ENCODE measurements around the gene MET. TPM values are rescaled to one million over a fixed set of nuclear protein-coding genes. Genes with fewer than 3 reads are reported as not detected.
A peak's percentile ranks its signal among the peaks of the same experiment; 100 is the strongest.
"Not testable (repeated sequence)": the region's sequence is repeated elsewhere in the genome, so short reads cannot be mapped to it uniquely, and the experiment has no call there.

MET gene
- total RNA-seq, 1 donor from 2014 or later: 2.2 TPM

- peaks cover 3% of the 10 kb centered on the region for H3K27me3 Mint-ChIP-seq
- no peaks in the 10 kb centered on the region for H3K9me3 Mint-ChIP-seq
Measured at GRCh38 chr7:116647290-116647689, 24.7 kb upstream of the MET start.

GRCh38 chr7:116647861-116648260 is 24.1 kb upstream of the MET start:
- no peaks in the 10 kb centered on the region for H3K36me3 Mint-ChIP-seq (ENCODE audit: low read depth)
- H3K27me3 Mint-ChIP-seq: peaks cover 5% of the 10 kb centered on the region
- intact Hi-C loops (cut with micrococcal nuclease): no loop called here

More at GRCh38 chr7:116647290-116647689, 24.7 kb upstream of the MET start:
- H3K4me3 Mint-ChIP-seq: no peak overlapping the region
- no peak overlapping the region for H3K27ac Mint-ChIP-seq
- no peaks in the 10 kb centered on the region for H3K4me1 Mint-ChIP-seq
- intact Hi-C loops (cut with micrococcal nuclease): no loop called here
- H3K36me3 Mint-ChIP-seq (ENCODE audit: low read depth): no peaks in the 10 kb centered on the region
- DNase-seq: no peak

GRCh38 chr7:116650436-116650835 is 21.6 kb upstream of the MET start:
- Mint-ChIP-seq H3K4me3 (no peak overlapping the region), H3K27ac (no peak overlapping the region), H3K4me1 (no peaks in the 10 kb centered on the region), H3K36me3 (ENCODE audit: low read depth) (no peaks in the 10 kb centered on the region), H3K27me3 (peaks cover 5% of the 10 kb centered on the region), H3K9me3 (no peaks in the 10 kb centered on the region)
- DNase-seq: no peak
- intact Hi-C loops (cut with micrococcal nuclease): no loop called here

More at GRCh38 chr7:116647861-116648260, 24.1 kb upstream of the MET start:
- Mint-ChIP-seq H3K27ac (no peak overlapping the region), H3K4me3 (no peak overlapping the region), H3K9me3 (no peaks in the 10 kb centered on the region), H3K4me1 (no peaks in the 10 kb centered on the region)
- DNase-seq: no peak

- DNase-seq: no peak
- no peak overlapping the region for H3K4me3 Mint-ChIP-seq
- H3K4me1 Mint-ChIP-seq: no peaks in the 10 kb centered on the region
- H3K27ac Mint-ChIP-seq: no peak overlapping the region
- peaks cover 7% of the 10 kb centered on the region for H3K27me3 Mint-ChIP-seq
- intact Hi-C loops (cut with micrococcal nuclease): no loop called here
- no peaks in the 10 kb centered on the region for H3K36me3 Mint-ChIP-seq (ENCODE audit: low read depth)
- no peaks in the 10 kb centered on the region for H3K9me3 Mint-ChIP-seq
Measured at GRCh38 chr7:116652793-116653192, 19.2 kb upstream of the MET start.

GRCh38 chr7:116653204-116653603 is 18.8 kb upstream of the MET start:
- intact Hi-C loops (cut with micrococcal nuclease): no loop called here

GRCh38 chr7:116653646-116654045 is 18.4 kb upstream of the MET start:
- Mint-ChIP-seq H3K4me3 (no peak overlapping the region), H3K27ac (no peak overlapping the region), H3K36me3 (ENCODE audit: low read depth) (no peaks in the 10 kb centered on the region), H3K9me3 (no peaks in the 10 kb centered on the region), H3K4me1 (no peaks in the 10 kb centered on the region), H3K27me3 (peaks cover 9% of the 10 kb centered on the region)
- intact Hi-C loops (cut with micrococcal nuclease): no loop called here
- DNase-seq: no peak

More at GRCh38 chr7:116653204-116653603, 18.8 kb upstream of the MET start:
- Mint-ChIP-seq H3K9me3 (no peaks in the 10 kb centered on the region), H3K27me3 (peaks cover 7% of the 10 kb centered on the region), H3K4me3 (no peak overlapping the region), H3K36me3 (ENCODE audit: low read depth) (no peaks in the 10 kb centered on the region), H3K27ac (no peak overlapping the region), H3K4me1 (no peaks in the 10 kb centered on the region)
- no peak for DNase-seq

- H3K27me3 Mint-ChIP-seq: peaks cover 12% of the 10 kb centered on the region
- DNase-seq; H3K4me1 Mint-ChIP-seq; H3K27ac Mint-ChIP-seq; H3K36me3 Mint-ChIP-seq (ENCODE audit: low read depth); H3K4me3 Mint-ChIP-seq; H3K9me3 Mint-ChIP-seq; intact Hi-C loops (cut with micrococcal nuclease): not testable (repeated sequence)
Measured at GRCh38 chr7:116659248-116659647, 12.7 kb upstream of the MET start.

GRCh38 chr7:116661865-116662264 is 10.1 kb upstream of the MET start:
- no peaks in the 10 kb centered on the region for H3K9me3 Mint-ChIP-seq
- peaks cover 24% of the 10 kb centered on the region for H3K27me3 Mint-ChIP-seq
- H3K4me1 Mint-ChIP-seq: no peaks in the 10 kb centered on the region
- no peaks in the 10 kb centered on the region for H3K36me3 Mint-ChIP-seq (ENCODE audit: low read depth)
- H3K27ac Mint-ChIP-seq: no peak overlapping the region
- intact Hi-C loops (cut with micrococcal nuclease): no loop called here
- H3K4me3 Mint-ChIP-seq: no peak overlapping the region
- DNase-seq: no peak

GRCh38 chr7:116663744-116664143 is 8.3 kb upstream of the MET start:
- no peak overlapping the region for H3K27ac Mint-ChIP-seq
- no peaks in the 10 kb centered on the region for H3K9me3 Mint-ChIP-seq
- H3K36me3 Mint-ChIP-seq (ENCODE audit: low read depth): no peaks in the 10 kb centered on the region
- H3K4me3 Mint-ChIP-seq: no peak overlapping the region
- no peaks in the 10 kb centered on the region for H3K4me1 Mint-ChIP-seq
- DNase-seq: no peak
- intact Hi-C loops (cut with micrococcal nuclease): no loop called here
- H3K27me3 Mint-ChIP-seq: peaks cover 31% of the 10 kb centered on the region

- H3K27ac Mint-ChIP-seq: no peak overlapping the region
- H3K27me3 Mint-ChIP-seq: peaks cover 37% of the 10 kb centered on the region
- DNase-seq: no peak
- H3K4me1 Mint-ChIP-seq: no peaks in the 10 kb centered on the region
- H3K36me3 Mint-ChIP-seq (ENCODE audit: low read depth): no peaks in the 10 kb centered on the region
- H3K9me3 Mint-ChIP-seq: no peaks in the 10 kb centered on the region
- intact Hi-C loops (cut with micrococcal nuclease): no loop called here
- no peak overlapping the region for H3K4me3 Mint-ChIP-seq
Measured at GRCh38 chr7:116665332-116665996, 6.5 kb upstream of the MET start.

- H3K36me3 Mint-ChIP-seq (ENCODE audit: low read depth): no peaks in the 10 kb centered on the region
- peaks cover 62% of the 10 kb centered on the region for H3K27me3 Mint-ChIP-seq
- H3K27ac Mint-ChIP-seq: no peak overlapping the region
- no peaks in the 10 kb centered on the region for H3K9me3 Mint-ChIP-seq
- intact Hi-C loops (cut with micrococcal nuclease): loop anchor here (2.0 to 10.0 kb wide), 5 partner anchors 77 to 415 kb away; partner anchors contain the start of gene CAV1
- H3K4me3 Mint-ChIP-seq: no peak overlapping the region
- no peak for DNase-seq
- H3K4me1 Mint-ChIP-seq: peaks cover 9% of the 10 kb centered on the region
Measured at GRCh38 chr7:116669769-116670168, 2.2 kb upstream of the MET start.

- H3K27me3 Mint-ChIP-seq: peaks cover 61% of the 10 kb centered on the region
- DNase-seq: no peak
- no peaks in the 10 kb centered on the region for H3K36me3 Mint-ChIP-seq (ENCODE audit: low read depth)
- H3K4me3 Mint-ChIP-seq: no peak overlapping the region
- intact Hi-C loops (cut with micrococcal nuclease): loop anchor here (1.0 to 10.0 kb wide), 6 partner anchors 78 to 416 kb away; partner anchors contain the start of gene CAV1
- H3K9me3 Mint-ChIP-seq: no peaks in the 10 kb centered on the region
- peaks cover 9% of the 10 kb centered on the region for H3K4me1 Mint-ChIP-seq
- H3K27ac Mint-ChIP-seq: no peak overlapping the region
Measured at GRCh38 chr7:116670409-116671015, 1.5 kb upstream of the MET start.

GRCh38 chr7:116671111-116671510 is 885 bp upstream of the MET start:
- Mint-ChIP-seq H3K4me1 (peaks cover 9% of the 10 kb centered on the region), H3K27me3 (peaks cover 62% of the 10 kb centered on the region), H3K27ac (no peak overlapping the region), H3K36me3 (ENCODE audit: low read depth) (no peaks in the 10 kb centered on the region), H3K4me3 (peak overlapping the region; percentile 75), H3K9me3 (no peaks in the 10 kb centered on the region)
- intact Hi-C loops (cut with micrococcal nuclease): loop anchor here (1.0 to 10.0 kb wide), 6 partner anchors 79 to 416 kb away; partner anchors contain the start of gene CAV1
- no peak for DNase-seq

GRCh38 chr7:116672596-116673456 is 830 bp downstream of the MET start:
- intact Hi-C loops (cut with micrococcal nuclease): loop anchor here (2.0 to 10.0 kb wide), 5 partner anchors 81 to 418 kb away; partner anchors contain the start of genes CAPZA2 and CAV1
- H3K36me3 Mint-ChIP-seq (ENCODE audit: low read depth): no peaks in the 10 kb centered on the region
- H3K4me1 Mint-ChIP-seq: peaks cover 9% of the 10 kb centered on the region
- no peak overlapping the region for H3K27ac Mint-ChIP-seq
- no peak for DNase-seq
- peaks cover 69% of the 10 kb centered on the region for H3K27me3 Mint-ChIP-seq
- peak overlapping the region; percentile 44 for H3K4me3 Mint-ChIP-seq
- H3K9me3 Mint-ChIP-seq: no peaks in the 10 kb centered on the region
